HCT116 (cell line): ENCODE measurements around the gene GXYLT2.

Source experiments
- ELF1 ChIP-seq: IDR thresholded peaks from 2 replicates; pipeline ENCODE4 v1.6.1; 2012; ENCODE audit warnings: low read depth, borderline replicate concordance
- TF ChIP-seq, protein P1 (sequence below), 3 experiments: fragments of 200-600 bp in 1 of 3; sonication (generic) in 1 of 3; IDR thresholded peaks in 2 of 3; conservative IDR thresholded peaks in 1 of 3; 2 replicates each; pipeline ENCODE4 v1.5.1; 2012 to 2017; ENCODE audit warnings: low read depth in 2 of 3, low read length in 2 of 3, antibody characterized with exemption in 1 of 3, borderline replicate concordance in 1 of 3, control low read depth in 1 of 3, mild to moderate bottlenecking in 1 of 3, mixed read lengths in 1 of 3, mixed run types in 1 of 3, moderate library complexity in 1 of 3; ENCODE audit not compliant: insufficient read depth in 1 of 3

DNA sequence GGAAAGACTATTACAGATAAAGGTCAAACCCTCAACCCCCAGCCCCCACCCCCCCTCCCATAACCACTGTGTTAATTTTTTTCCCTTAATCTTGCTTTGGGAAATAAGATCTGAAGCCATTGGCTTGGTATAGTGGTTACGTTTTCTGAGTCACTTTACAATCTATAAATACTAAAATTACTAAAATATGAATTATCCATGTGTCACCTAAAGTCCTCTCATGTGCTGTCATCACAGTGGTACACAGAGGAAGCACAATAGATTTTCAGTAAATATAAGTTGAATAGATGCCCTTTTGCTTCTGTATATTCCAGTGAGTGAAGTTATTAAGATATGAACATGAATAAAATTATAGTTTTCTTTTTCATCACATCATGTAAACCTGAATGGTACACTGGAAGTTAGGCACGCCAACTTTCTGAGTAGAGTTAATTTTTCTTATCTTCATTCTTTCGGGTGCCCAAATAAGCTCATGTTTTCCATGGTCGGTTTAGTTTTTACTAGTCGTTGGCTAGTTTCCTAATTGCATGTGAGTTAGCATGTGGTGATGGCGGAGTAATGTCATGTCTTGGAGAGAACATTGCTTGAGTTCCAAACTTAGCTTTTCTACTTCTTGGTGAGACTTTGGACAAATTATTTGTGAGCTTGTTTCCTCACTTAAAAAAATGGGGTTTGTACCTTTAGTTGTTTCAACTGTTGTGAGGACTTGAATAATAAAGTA is 120.3 kb downstream of the GXYLT2 start:
- TF ChIP-seq, protein P1, sequence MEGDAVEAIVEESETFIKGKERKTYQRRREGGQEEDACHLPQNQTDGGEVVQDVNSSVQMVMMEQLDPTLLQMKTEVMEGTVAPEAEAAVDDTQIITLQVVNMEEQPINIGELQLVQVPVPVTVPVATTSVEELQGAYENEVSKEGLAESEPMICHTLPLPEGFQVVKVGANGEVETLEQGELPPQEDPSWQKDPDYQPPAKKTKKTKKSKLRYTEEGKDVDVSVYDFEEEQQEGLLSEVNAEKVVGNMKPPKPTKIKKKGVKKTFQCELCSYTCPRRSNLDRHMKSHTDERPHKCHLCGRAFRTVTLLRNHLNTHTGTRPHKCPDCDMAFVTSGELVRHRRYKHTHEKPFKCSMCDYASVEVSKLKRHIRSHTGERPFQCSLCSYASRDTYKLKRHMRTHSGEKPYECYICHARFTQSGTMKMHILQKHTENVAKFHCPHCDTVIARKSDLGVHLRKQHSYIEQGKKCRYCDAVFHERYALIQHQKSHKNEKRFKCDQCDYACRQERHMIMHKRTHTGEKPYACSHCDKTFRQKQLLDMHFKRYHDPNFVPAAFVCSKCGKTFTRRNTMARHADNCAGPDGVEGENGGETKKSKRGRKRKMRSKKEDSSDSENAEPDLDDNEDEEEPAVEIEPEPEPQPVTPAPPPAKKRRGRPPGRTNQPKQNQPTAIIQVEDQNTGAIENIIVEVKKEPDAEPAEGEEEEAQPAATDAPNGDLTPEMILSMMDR (IDR thresholded peaks at IDR 0.05 in 2 of 3, conservative IDR thresholded peaks at IDR 0.05 in 1 of 3; ENCODE audit: borderline replicate concordance in 1 of 3, insufficient read depth in 1 of 3, low read depth in 2 of 3, low read length in 2 of 3): no peak
- TF ChIP-seq ELF1: no peak
